Testis (tissue), 2 donors: Measurements from ENCODE around the gene TTC36.

Experiments used
- POLR2A ChIP-seq: fragments of 450-650 bp; IDR thresholded peaks from one replicate; pipeline ENCODE4 v1.6.1; 2017; ENCODE audit warnings: antibody characterized with exemption, mild to moderate bottlenecking, moderate library complexity
- TF ChIP-seq, protein P1 (sequence below), 3 experiments: fragments of 450-650 bp in 2 of 3; fragments of 200-600 bp in 1 of 3; sonication (generic) in 1 of 3; IDR thresholded peaks; one replicate each; pipeline ENCODE4 v1.5.1; 2016 to 2019; ENCODE audit warnings: antibody characterized with exemption in 3 of 3, mild to moderate bottlenecking in 2 of 3, moderate library complexity in 1 of 3

DNA sequence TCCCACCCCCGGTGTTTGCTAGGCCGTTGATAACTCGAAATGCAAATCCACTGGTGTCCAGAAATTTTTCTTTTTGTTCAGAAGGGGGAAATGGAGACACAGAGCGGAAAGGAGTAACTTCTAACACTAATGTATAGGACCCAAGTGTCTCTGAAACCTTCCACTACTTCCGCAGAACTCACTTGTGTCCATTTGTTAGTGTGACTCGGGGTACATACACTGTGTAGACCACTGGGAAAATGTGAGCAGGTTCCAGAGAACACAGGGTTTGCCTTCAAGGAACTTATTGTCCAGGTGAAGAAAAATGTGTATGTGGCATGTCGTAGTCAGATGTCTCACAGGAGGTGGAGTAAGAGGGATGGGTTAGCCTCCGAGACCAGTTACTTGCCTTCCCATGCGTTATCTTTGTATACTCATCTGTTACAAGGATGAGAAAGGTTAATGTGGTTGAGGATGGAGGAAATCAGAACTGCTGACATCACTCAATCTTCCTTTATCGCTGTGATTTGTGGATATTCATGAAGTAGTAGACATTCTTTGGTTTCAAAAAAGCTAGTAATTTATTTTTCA lies 45.8 kb downstream of the TTC36 start:
- TF ChIP-seq, protein P1, sequence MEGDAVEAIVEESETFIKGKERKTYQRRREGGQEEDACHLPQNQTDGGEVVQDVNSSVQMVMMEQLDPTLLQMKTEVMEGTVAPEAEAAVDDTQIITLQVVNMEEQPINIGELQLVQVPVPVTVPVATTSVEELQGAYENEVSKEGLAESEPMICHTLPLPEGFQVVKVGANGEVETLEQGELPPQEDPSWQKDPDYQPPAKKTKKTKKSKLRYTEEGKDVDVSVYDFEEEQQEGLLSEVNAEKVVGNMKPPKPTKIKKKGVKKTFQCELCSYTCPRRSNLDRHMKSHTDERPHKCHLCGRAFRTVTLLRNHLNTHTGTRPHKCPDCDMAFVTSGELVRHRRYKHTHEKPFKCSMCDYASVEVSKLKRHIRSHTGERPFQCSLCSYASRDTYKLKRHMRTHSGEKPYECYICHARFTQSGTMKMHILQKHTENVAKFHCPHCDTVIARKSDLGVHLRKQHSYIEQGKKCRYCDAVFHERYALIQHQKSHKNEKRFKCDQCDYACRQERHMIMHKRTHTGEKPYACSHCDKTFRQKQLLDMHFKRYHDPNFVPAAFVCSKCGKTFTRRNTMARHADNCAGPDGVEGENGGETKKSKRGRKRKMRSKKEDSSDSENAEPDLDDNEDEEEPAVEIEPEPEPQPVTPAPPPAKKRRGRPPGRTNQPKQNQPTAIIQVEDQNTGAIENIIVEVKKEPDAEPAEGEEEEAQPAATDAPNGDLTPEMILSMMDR (IDR thresholded peaks at IDR 0.05), result no peak
- TF ChIP-seq POLR2A, result no peak
